WI38 (cell line): ENCODE data around the gene SOAT2.

Experiments used
- H3K4me3 ChIP-seq: 2 replicates; pipeline ENCODE4 v1.5.1; 2011; ENCODE audit warnings: low read depth, mild to moderate bottlenecking, control low read depth, low read length
- TF ChIP-seq, protein P1 (sequence below): IDR thresholded peaks from 2 replicates; pipeline ENCODE4 v1.5.1; 2012; ENCODE audit warnings: low read depth, mild to moderate bottlenecking, control low read depth, low read length

SOAT2 gene

GRCh38 chr12:53131844-53132243 is 28.6 kb downstream of the SOAT2 start:
- no peak overlapping the region for H3K4me3 ChIP-seq
- TF ChIP-seq, protein P1, sequence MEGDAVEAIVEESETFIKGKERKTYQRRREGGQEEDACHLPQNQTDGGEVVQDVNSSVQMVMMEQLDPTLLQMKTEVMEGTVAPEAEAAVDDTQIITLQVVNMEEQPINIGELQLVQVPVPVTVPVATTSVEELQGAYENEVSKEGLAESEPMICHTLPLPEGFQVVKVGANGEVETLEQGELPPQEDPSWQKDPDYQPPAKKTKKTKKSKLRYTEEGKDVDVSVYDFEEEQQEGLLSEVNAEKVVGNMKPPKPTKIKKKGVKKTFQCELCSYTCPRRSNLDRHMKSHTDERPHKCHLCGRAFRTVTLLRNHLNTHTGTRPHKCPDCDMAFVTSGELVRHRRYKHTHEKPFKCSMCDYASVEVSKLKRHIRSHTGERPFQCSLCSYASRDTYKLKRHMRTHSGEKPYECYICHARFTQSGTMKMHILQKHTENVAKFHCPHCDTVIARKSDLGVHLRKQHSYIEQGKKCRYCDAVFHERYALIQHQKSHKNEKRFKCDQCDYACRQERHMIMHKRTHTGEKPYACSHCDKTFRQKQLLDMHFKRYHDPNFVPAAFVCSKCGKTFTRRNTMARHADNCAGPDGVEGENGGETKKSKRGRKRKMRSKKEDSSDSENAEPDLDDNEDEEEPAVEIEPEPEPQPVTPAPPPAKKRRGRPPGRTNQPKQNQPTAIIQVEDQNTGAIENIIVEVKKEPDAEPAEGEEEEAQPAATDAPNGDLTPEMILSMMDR: no peak

DNA sequence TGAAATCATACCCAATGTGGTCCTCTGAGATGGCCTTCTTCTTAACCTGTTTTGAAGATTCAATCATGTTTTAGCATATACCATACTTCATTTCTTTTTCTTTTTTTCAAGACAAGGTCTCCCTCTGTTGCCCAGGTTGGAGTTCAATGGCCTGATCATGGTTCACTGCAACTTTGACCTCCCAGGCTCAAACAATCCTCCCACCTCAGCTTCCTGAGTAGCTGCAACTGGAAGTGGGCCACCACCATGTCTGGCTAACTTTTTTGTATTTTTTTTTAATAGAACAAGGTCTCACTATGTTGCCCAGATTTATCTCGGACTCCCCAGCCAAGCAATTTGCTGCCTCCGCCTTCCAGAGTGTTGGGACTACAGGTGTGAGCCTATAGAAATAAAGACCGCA is 30.4 kb downstream of the SOAT2 start:
- TF ChIP-seq, protein P1: no peak
- H3K4me3 ChIP-seq: no peak overlapping the region

GRCh38 chr12:53143355-53143754 is 40.1 kb downstream of the SOAT2 start:
- no peak overlapping the region for H3K4me3 ChIP-seq
- TF ChIP-seq, protein P1: no peak

GRCh38 chr12:53145383-53146260 is 42.3 kb downstream of the SOAT2 start:
- no peak overlapping the region for H3K4me3 ChIP-seq

GRCh38 chr12:53147181-53147580 is 43.9 kb downstream of the SOAT2 start:
- no peak overlapping the region for H3K4me3 ChIP-seq
- TF ChIP-seq, protein P1: no peak

More at GRCh38 chr12:53145383-53146260, 42.3 kb downstream of the SOAT2 start:
- TF ChIP-seq, protein P1: no peak

GRCh38 chr12:53147653-53148052 is 44.4 kb downstream of the SOAT2 start:
- TF ChIP-seq, protein P1: no peak
- H3K4me3 ChIP-seq: no peak overlapping the region

DNA sequence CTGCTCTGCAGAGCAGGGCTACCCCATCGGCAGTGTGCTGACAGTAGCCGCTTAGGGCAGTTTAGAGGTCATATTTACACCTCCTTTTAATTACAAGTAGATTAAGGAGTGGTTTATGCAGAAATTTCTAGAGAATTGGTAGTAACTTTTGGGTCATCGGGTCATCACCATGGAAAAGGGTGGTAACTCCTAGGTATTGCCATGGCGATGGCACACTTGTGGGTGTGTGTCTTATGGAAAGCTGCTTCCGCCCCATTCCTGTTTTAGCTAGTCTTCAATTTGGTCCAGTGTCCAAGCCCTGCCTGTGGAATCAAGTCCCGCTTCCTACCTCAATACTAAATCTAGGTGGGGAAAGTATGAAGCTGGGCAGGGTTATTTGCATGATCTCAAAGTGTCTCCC is 47.8 kb downstream of the SOAT2 start:
- no peak overlapping the region for H3K4me3 ChIP-seq
- TF ChIP-seq, protein P1: no peak
